Astrocyte (in vitro differentiated cells and primary cell): ENCODE data around the gene CPEB4.

Source experiments
- EZH2 ChIP-seq: IDR thresholded peaks from 2 replicates; pipeline ENCODE4 v1.6.1; 2012; ENCODE audit warnings: mild to moderate bottlenecking, low read length, inconsistent platforms; ENCODE audit not compliant: insufficient read depth
- TF ChIP-seq, protein P1 (sequence below): IDR thresholded peaks from 2 replicates; pipeline ENCODE4 v1.5.1; 2011; ENCODE audit warnings: low read depth, mild to moderate bottlenecking, inconsistent platforms, low read length, moderate library complexity; ENCODE audit not compliant: insufficient read depth

- TF ChIP-seq, protein P1, sequence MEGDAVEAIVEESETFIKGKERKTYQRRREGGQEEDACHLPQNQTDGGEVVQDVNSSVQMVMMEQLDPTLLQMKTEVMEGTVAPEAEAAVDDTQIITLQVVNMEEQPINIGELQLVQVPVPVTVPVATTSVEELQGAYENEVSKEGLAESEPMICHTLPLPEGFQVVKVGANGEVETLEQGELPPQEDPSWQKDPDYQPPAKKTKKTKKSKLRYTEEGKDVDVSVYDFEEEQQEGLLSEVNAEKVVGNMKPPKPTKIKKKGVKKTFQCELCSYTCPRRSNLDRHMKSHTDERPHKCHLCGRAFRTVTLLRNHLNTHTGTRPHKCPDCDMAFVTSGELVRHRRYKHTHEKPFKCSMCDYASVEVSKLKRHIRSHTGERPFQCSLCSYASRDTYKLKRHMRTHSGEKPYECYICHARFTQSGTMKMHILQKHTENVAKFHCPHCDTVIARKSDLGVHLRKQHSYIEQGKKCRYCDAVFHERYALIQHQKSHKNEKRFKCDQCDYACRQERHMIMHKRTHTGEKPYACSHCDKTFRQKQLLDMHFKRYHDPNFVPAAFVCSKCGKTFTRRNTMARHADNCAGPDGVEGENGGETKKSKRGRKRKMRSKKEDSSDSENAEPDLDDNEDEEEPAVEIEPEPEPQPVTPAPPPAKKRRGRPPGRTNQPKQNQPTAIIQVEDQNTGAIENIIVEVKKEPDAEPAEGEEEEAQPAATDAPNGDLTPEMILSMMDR: no peak
- no peak for TF ChIP-seq EZH2
These were observed 46.4 kb upstream of the CPEB4 start for GRCh38 chr5:173841710-173842109.
